ENCODE measurements around the gene ACVR1. TPM values are rescaled to one million over a fixed set of nuclear protein-coding genes. Genes with fewer than 3 reads are reported as not detected.
A peak's percentile ranks its signal among the peaks of the same experiment; 100 is the strongest.

Gene ACVR1
- total and polyA plus RNA-seq, 9 of the 15 experiments (the other 6 are each of a cell fraction or from before 2014, with no cell fraction given) = 3.8 to 14.3 (median 6.9) TPM

DNA sequence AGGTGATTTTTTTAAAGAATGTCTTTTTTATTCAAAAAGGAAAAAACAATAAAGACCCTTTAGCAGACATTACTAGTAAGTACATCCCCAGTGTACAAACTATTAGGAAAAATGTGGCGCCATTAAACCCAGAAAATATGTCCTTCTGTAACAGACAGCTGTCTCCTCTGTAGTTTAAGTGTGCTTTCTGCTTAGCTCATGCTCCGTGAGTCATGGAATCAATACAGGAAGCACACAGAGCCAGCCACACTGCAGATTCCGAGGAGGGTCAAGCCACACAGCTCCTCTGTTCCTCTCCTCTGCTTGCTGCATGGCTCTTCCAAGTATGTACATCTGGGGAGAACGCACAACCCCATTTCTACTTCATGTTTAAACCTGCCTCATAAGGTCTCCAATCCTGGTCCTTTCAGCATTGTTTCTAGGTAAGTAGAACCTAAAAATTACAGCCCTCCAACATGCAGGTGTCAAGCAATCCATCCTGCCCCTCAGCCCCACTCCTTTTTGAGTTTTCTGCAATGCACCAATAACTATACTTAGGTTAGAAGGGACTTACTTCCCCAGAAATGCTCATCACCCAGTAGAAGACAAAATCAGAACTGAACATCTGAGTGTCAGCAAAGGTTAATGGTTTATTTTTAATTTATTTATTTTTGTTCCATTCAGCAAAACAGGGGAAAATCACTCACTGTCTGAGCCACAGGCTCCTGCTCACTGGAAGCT is 37.5 kb downstream of the ACVR1 start (continued):
- TF ChIP-seq, protein P1, sequence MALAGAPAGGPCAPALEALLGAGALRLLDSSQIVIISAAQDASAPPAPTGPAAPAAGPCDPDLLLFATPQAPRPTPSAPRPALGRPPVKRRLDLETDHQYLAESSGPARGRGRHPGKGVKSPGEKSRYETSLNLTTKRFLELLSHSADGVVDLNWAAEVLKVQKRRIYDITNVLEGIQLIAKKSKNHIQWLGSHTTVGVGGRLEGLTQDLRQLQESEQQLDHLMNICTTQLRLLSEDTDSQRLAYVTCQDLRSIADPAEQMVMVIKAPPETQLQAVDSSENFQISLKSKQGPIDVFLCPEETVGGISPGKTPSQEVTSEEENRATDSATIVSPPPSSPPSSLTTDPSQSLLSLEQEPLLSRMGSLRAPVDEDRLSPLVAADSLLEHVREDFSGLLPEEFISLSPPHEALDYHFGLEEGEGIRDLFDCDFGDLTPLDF (CRISPR knock-in tag; IDR thresholded peaks at IDR 0.05) = no peak
- TF ChIP-seq ARID2 (IDR thresholded peaks at IDR 0.05) (no peak), ZNF695 (CRISPR knock-in tag; IDR thresholded peaks at IDR 0.05) (no peak), DPF2 (IDR thresholded peaks at IDR 0.05) (peak; percentile 96), NFE2 (IDR thresholded peaks at IDR 0.05; ENCODE audit: low read depth) (peak; percentile 97), POLR2H (tag; IDR thresholded peaks at IDR 0.05; ENCODE audit: low read depth) (peak; percentile 37), HDAC8 (tag; IDR thresholded peaks at IDR 0.05) (no peak), FOXM1 (IDR thresholded peaks at IDR 0.05; ENCODE audit: low read depth) (peak; percentile 24; the same call in 1 of the 2 replicates), FOXM1 (CRISPR knock-in tag; IDR thresholded peaks at IDR 0.05; ENCODE audit: low read depth) (no peak), FOXK2 (conservative IDR thresholded peaks at IDR 0.05 in 1 of 2, IDR thresholded peaks at IDR 0.05 in 1 of 2; ENCODE audit: low read depth in 2 of 2) (peak; percentile 60 to 81; a peak in 3 of 4 replicates), LCOR (CRISPR knock-in tag; IDR thresholded peaks at IDR 0.05) (no peak), HDAC2 (IDR thresholded peaks at IDR 0.05) (no peak), RBFOX2 (IDR thresholded peaks at IDR 0.05; ENCODE audit: low read depth, low read length) (peak; percentile 54), POLR3A (IDR thresholded peaks at IDR 0.05; ENCODE audit: borderline replicate concordance, extremely low read depth, insufficient read depth, insufficient read length) (no peak), TGIF2 (CRISPR knock-in tag; IDR thresholded peaks at IDR 0.05) (0 out of 2 replicates have a peak, but pooled peaks have one; percentile 64), CBFA2T3 (IDR thresholded peaks at IDR 0.05) (peak; percentile 51), ETV5 (CRISPR knock-in tag; IDR thresholded peaks at IDR 0.05; ENCODE audit: low read depth) (peak; percentile 90)
- TF ChIP-seq, protein P2, sequence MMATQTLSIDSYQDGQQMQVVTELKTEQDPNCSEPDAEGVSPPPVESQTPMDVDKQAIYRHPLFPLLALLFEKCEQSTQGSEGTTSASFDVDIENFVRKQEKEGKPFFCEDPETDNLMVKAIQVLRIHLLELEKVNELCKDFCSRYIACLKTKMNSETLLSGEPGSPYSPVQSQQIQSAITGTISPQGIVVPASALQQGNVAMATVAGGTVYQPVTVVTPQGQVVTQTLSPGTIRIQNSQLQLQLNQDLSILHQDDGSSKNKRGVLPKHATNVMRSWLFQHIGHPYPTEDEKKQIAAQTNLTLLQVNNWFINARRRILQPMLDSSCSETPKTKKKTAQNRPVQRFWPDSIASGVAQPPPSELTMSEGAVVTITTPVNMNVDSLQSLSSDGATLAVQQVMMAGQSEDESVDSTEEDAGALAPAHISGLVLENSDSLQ (IDR thresholded peaks at IDR 0.05) = peak; percentile 96
- TF ChIP-seq, protein P3, sequence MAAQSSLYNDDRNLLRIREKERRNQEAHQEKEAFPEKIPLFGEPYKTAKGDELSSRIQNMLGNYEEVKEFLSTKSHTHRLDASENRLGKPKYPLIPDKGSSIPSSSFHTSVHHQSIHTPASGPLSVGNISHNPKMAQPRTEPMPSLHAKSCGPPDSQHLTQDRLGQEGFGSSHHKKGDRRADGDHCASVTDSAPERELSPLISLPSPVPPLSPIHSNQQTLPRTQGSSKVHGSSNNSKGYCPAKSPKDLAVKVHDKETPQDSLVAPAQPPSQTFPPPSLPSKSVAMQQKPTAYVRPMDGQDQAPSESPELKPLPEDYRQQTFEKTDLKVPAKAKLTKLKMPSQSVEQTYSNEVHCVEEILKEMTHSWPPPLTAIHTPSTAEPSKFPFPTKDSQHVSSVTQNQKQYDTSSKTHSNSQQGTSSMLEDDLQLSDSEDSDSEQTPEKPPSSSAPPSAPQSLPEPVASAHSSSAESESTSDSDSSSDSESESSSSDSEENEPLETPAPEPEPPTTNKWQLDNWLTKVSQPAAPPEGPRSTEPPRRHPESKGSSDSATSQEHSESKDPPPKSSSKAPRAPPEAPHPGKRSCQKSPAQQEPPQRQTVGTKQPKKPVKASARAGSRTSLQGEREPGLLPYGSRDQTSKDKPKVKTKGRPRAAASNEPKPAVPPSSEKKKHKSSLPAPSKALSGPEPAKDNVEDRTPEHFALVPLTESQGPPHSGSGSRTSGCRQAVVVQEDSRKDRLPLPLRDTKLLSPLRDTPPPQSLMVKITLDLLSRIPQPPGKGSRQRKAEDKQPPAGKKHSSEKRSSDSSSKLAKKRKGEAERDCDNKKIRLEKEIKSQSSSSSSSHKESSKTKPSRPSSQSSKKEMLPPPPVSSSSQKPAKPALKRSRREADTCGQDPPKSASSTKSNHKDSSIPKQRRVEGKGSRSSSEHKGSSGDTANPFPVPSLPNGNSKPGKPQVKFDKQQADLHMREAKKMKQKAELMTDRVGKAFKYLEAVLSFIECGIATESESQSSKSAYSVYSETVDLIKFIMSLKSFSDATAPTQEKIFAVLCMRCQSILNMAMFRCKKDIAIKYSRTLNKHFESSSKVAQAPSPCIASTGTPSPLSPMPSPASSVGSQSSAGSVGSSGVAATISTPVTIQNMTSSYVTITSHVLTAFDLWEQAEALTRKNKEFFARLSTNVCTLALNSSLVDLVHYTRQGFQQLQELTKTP (IDR thresholded peaks at IDR 0.05; ENCODE audit: low read depth in 1 of 2, partially characterized antibody in 2 of 2) = peak in 1 of 2 experiments; percentile 87
- TF ChIP-seq, protein P4, sequence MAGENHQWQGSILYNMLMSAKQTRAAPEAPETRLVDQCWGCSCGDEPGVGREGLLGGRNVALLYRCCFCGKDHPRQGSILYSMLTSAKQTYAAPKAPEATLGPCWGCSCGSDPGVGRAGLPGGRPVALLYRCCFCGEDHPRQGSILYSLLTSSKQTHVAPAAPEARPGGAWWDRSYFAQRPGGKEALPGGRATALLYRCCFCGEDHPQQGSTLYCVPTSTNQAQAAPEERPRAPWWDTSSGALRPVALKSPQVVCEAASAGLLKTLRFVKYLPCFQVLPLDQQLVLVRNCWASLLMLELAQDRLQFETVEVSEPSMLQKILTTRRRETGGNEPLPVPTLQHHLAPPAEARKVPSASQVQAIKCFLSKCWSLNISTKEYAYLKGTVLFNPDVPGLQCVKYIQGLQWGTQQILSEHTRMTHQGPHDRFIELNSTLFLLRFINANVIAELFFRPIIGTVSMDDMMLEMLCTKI (IDR thresholded peaks at IDR 0.05; ENCODE audit: partially characterized antibody) = no peak

All from K562 (cell line).